NCI-H2227 treated with DMSO at 0.1 percent for 48 hours (cell line): ENCODE measurements around the gene CYP26B1.

Experiments used
- DNase-seq: peaks from one replicate; lab custom pipeline; 2025; lab: John Stamatoyannopoulos, UW

Gene CYP26B1, protein sequence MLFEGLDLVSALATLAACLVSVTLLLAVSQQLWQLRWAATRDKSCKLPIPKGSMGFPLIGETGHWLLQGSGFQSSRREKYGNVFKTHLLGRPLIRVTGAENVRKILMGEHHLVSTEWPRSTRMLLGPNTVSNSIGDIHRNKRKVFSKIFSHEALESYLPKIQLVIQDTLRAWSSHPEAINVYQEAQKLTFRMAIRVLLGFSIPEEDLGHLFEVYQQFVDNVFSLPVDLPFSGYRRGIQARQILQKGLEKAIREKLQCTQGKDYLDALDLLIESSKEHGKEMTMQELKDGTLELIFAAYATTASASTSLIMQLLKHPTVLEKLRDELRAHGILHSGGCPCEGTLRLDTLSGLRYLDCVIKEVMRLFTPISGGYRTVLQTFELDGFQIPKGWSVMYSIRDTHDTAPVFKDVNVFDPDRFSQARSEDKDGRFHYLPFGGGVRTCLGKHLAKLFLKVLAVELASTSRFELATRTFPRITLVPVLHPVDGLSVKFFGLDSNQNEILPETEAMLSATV

DNA sequence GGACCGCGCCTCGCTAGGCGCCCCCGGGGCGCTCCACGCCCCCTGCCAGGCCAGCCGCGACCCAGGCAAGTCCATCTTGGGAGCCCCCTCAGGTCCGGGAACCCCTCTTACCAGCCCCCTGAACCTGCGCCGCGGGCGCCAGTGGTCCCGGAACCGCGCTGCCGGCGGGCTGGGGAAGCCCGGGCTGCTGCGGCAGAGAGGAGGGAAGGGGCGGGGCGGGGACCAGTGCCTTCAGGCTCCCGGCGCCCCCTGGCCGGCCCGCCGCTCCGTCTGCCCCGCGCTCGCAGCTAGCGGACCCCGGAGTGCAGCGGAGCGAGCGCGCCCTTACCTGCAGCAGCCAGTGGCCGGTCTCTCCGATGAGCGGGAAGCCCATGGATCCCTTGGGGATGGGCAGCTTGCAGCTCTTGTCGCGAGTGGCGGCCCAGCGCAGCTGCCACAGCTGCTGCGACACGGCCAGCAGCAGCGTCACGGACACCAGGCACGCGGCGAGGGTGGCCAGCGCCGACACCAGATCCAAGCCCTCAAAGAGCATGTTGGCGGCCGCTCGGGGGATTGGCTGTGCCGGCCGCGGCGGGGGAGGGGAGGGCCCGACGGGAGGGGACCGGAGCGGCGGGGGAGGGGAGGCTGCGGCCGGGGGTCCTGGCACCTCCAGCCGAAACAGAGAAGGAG lies at the start of gene CYP26B1:
TSS of gene CYP26B1 (minus strand) at position 560 of the 669 bp plus-strand sequence. CDS start at position 532, 28 bp downstream.
- DNase-seq: no peak

DNA sequence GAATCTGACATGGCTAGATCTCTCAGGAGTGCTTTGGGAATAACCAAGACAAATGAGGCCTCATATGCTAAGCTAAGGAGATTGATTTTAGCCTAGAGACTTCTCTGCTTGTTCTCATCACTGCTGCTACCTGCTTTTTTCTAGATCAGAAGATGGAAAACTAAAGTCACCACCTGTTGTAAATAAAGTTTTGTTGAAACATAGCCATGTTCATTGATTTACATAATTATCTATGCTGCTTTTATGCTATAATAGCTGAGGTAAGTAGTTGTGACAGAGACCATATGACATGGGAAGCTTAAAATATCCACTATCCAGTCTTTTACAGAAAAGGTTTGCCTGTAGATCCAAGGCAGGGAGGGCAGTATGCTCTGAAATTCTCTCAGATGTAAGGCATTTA lies 46.1 kb upstream of the CYP26B1 start:
- no peak for DNase-seq

DNA sequence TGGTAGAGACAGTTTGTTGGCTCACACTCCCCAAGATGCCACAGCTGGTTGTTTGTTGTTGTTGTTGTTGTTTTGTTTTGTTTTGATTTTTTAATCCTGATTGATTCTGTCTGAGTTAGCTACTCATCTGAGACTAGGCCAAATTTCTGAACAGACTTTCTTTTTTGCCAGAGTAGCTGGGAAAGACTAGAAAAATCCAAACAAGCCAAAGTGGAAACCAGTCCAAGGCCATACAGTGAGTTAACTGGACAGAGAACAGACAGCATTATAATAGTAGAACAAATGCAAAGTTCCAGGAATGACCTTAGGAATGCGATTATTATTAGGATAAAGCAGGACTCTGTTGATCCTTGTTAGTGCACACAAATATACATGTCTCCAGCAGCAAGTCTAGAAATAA lies 43.8 kb upstream of the CYP26B1 start:
- no peak for DNase-seq

DNA sequence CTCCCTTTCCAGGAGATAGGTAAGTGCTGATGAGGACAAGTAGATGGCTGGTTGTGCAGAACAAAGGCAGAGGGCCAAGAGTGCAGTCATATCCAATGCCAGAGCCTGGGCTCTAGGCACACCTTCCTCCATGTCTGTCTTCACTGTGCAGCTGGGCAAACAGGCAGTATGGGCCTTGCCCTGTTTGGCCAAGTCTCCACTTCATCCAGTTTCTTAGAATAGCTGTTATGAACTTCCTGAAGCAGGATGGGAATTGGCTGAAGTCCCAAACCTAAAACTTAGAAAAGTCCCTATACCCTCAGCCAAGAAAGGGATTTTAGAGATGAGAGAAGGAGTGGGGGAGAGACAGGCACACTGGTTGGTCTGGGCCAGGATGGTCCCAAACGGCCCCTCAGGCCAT lies 37.5 kb upstream of the CYP26B1 start:
- DNase-seq: no peak

DNA sequence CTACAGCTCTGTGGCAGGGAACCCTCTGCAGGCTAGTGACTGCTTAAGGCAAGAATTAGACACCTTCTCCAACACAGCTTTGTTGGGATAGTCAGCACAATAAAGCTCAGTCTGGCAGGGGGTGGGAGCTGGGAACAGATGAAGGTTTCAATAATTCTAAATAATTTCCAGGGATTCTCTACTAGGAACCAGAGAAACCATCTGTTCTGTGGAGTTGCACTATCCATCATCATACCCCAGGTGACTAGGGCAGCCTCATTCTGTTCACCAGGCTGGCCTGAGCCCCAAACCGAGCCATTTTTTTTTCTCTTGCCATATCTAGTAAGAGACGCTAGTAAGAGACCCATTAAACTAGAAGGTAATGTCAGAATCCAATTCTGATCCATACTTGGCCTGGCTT lies 35.8 kb upstream of the CYP26B1 start:
- no peak for DNase-seq

DNA sequence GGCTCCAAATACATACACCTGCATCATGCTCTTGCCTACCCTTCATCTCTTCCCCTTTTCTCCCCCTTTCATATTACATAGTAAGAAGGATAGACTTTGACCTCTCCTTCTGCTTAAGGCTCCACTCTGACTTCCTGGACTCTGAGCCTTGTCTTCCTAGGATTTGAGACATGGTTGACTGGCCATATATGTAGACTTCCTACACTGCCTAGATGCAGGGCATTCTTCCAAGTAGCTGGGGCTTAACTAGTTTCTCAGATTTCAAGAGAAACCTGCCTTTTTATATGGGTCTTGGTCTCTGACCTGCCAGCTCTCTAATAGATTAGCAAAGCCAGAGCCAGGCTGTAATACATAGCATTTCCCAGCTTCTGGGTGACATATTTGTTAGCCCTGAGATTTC lies 35.4 kb upstream of the CYP26B1 start:
- no peak for DNase-seq

DNA sequence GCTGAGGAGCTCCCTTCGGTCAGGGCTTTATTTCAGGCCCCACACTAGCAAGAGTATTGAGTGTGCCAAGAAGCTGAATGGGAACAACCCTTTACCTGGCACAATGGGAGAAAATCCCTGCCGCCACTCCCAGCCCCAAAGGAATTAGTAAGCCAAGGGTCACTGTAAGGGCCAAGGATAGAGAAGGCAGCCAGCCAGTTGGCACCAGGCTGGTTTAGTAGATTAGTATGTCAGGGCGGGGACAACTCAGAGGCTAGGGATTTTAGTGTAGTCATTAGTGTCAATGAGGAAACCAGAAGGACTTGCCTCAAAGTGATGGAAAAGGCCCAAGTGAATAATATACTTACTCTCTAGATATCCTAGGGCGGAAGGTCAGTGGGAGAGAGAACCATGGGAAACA lies 34.9 kb upstream of the CYP26B1 start:
- no peak for DNase-seq

DNA sequence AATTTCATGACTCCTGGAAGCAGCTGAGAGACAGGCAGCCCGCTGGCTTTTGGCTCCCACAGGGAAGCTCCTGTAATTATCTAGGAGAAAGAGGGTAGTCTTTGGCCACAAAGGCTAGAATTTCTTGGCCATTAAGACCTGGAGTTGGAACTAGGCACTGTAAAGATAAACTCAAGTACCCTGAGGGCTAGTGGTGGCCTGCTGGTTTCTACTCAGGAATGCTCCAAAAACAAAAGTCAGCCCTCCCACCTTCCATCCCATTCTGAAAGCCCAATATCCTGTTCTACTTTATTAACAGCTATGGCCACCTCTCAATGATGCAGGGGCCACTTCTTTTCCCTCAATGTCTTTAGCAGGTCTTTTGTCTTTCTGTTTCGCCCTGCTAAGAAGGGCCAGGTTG lies 34.0 kb upstream of the CYP26B1 start:
- no peak for DNase-seq

DNA sequence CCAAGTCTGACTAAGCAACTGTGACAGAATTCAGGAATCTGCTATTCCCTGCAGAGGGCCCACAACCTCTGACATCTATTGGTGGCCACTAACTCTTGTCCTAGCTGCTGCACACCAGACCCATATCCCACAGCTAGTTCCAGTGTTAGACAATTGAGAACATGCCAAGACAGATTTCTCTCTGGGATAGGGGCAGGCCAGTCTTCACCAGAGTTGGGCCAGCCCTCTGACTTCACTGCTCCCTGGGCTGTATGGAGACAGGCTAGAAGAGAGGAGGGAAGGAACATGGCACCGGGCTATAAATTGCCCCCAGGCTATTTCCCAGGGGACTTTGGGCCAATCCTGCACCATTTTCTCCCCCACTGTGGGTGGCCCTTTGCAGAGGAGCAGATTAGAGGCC lies 32.7 kb upstream of the CYP26B1 start:
- no peak for DNase-seq

DNA sequence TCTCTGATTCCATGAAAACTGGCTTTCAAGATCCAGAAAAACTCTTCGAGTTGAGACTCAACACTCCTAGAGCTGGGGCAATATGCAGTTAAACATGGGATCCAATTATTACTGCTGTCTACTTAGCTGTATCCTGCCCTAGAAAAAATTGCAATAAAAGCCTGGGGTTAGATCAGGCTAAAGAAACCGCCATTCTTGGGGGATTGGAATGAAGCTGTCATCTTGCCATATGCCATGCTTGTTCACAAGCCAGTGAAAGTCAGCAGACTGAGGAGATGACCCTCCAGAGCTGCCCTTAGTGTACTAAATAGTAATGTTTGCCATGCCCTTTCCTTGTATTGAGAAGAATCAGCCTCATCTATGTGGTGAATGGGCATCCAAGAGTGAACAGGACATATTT lies 30.9 kb upstream of the CYP26B1 start:
- no peak for DNase-seq

DNA sequence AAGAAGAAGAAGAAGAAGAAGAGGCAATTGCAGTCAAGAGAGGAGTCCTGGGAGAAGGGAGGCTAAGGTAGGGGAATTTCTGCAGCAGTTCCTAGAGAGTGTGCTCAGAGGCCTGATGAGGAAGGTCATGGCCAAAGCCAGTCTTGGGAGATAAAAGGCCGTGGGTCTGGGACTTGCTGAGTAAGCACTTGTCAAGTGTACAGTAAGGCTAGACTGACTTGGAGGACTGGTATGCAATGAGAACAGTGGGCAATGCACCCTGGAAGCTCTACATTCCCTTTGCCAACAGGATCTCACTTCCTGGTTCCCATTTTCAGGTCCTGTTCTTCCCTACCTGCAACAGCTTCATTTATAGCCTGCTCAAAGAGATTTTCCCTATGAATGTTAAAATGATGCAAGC lies 28.6 kb upstream of the CYP26B1 start:
- no peak for DNase-seq

DNA sequence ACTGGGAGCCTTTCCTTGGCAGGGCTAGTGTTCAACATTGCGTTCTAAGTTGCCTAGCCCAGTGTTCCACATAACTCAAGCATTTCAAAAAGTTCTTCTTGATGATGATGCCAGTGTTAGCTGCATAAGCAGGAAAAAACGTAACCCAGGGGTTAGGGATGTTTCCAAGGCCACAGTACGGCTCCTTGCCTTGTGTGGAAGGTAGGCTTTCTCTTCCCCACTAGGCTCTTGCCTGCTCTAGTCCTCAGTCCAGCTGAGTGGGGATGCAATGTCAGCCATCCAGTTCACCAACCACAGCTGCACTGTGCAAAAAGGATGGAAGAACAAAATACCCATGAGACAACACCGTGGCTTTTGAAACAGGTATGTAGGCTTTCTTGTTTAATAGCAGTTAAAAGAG lies 28.0 kb upstream of the CYP26B1 start:
- DNase-seq: no peak

DNA sequence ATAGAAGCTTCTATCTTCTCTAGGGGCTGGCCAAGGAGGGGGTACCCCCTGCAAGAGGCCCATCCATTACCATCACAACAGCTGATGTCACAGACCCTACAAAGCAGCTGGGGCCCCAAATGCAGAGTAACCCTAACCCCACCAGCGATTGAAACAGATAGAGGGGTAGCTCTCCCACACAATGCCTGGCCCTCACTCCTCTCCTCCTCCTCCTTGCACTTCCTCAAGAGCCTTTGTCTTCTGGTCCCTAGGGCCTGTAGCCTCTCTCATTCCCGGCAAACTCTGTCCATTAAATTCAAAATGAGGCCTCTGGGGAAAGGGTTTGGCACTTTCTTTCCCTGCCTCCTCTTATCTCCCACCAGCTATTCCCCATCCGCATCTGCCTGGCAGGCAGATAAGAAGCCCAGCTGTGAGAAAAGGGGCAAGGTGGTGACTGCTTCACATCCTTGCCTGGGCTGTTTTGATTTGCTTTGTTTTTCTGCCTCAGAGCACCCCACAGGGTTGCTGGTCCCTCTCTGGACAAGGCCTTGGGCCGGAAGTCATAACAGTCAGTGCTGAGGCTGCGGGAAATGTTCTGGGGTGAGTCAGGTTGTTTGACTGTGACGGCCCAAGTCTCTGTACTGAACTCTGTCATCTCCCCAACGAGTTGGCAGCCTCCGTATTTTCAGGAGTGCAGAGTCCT lies 26.1 kb upstream of the CYP26B1 start:
- DNase-seq: no peak

DNA sequence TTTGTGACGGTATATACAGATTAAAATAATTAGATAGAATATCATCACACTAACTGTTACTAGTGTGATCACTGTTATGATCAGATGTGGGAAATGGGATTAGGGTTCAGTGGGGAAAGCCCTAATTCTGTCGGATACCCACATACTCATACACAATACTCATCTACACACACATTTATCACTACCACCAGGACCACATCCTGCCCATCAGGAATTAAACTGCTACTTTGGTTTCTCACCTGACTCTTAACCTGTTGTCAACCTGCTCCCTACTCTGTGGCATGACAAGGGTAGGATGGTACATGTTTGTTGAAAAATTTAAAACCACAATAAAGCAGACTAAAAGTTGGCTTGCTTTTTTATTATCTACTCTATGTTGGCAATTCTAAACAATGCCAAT lies 24.8 kb upstream of the CYP26B1 start:
- DNase-seq: no peak

DNA sequence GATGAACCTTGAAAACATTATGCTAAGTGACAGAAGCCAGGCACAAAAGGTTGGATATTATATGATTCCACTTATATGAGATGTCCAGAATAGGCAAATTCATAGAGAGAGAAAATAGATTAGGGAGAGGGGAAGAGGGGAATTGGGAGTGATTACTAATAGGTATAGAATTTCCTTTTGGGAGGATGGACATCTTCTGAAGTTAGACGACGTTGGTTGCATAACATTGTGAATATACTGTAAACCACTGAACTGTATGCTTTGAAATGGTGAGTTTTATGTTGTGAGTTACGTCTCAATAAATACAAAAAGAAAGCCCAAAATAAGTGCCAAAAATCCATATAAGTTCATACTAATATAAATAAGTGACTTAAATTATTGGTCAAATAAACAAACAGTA lies 18.6 kb upstream of the CYP26B1 start:
- DNase-seq: no peak

DNA sequence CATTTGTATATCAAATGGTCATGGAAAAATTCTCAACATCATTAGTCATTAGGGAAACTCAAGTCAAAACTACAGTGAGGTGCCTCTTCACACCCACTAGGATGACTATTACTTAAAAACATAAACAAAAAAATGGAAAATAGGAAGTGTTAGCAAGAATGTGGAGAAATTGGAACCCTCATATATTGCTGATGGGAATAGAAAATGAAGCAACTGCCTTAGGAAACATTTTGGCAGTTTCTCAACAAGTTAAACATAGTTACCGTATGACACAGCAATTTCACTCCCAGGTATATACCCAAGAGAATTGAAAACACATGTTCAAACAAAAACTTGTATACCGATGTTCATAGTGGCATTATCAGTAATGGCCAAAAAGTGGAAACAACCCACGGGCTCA lies 18.1 kb upstream of the CYP26B1 start:
- DNase-seq: no peak

DNA sequence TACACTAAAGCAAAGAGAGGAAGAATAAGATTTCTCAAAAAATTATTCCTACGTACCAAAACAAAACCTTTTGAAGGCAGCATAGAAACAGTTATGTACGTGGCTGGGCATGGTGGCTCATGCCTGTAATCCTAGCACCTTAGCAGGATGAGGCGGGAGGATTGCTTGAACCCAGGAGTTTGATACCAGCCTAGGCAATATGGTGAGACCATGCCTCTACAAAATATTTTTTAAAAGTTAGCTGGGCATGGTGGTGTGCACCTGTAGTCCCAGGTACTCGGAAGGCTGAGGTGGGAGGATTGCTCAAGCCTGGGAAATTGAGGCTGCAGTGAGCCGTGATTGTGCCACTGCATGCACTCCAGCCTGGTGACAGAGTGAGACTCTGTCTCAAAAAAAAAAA lies 14.9 kb upstream of the CYP26B1 start:
- no peak for DNase-seq

DNA sequence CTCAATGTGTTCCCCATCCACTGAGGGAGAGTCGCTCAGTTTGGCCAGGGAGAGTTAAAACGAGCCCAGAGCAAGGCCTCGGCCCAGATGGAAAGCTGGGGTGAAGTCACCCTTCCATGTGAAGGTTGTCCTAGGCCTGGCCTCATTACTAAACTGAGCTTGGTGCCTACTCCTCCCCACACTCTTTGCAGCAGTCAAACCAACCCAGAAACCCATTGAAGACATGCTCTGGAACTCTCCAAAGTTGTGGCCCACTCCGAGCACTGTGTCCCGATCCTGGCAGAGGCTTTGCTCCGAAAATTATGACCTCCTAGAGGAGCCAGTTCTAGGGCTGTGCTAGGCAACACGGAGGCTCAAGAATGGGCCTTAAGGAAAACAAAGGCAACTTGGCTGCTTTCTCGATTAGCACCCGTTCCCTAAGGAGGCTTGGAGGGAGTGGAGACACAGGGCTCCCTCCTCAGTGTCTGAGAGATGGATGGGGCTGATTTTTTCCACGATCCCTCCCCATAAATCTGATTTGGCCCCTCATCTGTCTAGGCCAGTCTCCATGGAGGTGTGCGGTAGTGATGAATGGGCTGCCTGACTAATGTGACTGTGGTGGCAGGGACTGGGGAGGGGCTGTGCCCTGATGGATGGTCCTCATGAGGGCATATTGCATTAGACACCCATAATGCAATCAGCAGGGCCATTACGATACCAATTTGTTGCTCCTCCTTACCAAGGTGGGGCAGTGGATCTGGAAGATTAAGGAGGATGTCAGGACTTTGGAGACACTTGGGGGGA lies 11.7 kb upstream of the CYP26B1 start:
- DNase-seq: no peak

DNA sequence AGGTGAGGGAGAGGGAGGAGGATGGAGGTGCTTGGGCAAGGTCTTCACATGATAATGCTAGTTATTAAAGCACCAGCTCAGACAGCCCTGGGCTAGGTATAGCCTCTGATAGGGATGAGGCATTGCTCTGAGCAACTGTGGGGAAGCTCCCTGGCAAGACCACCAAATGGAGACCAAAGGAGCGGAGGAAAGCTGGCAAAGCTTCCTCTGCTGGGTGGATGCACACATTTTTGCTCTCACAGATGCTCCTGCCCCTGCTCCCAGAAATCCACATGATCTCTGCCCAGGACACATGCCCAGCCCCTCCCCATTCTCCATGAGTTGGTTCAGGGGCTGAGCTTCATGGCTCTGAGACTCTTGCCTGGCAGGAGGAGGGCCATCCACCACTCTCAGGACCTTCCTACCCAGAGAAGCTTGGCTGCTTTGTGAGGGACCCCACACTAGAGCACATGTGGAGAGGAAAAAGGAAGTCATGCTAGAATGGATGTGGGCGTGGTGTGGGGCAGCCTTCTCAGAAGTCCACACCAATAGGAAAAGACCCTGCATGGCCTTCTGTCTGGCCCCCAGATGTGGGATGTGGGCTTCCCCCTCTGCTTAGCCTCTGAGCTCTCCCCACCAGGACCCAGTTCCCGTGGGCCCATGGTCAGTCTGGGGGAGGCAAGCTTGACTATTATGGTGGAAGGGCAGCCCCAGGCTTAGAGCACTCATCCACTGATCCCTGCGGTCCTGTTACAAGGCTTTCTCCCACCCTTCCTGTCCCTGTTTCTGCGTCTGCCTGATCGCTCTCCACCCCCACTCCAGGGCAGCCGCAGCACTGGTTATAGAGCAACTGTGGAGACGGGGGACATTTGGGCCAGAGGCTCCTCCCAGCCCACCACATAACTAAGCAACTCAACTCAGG lies 10.5 kb upstream of the CYP26B1 start:
- DNase-seq: no peak

DNA sequence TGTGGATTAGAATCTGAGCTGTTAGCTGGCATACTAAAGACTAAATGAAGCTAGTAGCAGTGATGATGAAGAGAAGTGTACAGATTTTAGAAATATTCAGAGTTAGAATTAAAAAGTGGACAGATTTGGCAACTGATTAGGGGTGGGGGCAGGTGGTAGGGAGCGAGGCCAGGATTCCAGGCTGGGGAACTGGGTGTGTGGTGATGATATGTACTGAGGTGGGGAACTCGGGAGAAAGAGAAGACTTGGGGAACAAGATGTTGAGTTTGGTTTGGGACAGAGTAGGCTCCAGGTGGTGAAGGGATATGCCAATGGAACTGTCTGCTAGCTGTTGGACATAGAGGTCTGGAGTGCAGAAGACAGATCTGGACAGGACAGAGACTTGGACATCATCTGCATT lies 9.2 kb upstream of the CYP26B1 start:
- DNase-seq: no peak

DNA sequence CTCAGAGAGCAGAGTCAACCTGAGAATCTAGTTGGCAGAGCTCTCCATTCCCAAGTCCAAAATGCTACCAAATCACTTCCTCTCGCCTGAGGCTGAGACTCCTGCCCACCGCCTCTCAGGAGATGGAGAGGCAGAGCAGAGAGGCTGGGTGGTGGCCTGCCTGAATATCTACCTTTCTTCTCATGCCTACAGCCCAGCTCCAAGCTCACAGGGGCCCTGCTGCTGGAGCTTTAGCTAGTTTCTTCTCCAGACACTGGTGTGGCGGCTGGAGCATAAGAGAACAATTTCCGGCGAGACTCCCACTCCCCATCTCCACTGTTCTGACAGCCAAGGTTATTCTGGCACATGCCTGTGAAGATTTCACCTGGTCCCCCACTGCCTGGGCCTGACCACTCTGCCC lies 8.1 kb upstream of the CYP26B1 start:
- DNase-seq: no peak
